GM18873 (cell line): Measurements from ENCODE around the gene SNTG2.
"Not testable (repeated sequence)": the region's sequence is repeated elsewhere in the genome, so short reads cannot be mapped to it uniquely, and the experiment has no call there.

Experiments
- ATAC-seq: cut with Tn5 transposase; IDR thresholded peaks from one replicate; pipeline ENCODE4 v1.9.1; 2021; ENCODE audit warnings: mild to moderate bottlenecking, moderate library complexity, moderate number of reproducible peaks; ENCODE audit not compliant: unreplicated experiment, low FRiP score

Gene SNTG2

DNA sequence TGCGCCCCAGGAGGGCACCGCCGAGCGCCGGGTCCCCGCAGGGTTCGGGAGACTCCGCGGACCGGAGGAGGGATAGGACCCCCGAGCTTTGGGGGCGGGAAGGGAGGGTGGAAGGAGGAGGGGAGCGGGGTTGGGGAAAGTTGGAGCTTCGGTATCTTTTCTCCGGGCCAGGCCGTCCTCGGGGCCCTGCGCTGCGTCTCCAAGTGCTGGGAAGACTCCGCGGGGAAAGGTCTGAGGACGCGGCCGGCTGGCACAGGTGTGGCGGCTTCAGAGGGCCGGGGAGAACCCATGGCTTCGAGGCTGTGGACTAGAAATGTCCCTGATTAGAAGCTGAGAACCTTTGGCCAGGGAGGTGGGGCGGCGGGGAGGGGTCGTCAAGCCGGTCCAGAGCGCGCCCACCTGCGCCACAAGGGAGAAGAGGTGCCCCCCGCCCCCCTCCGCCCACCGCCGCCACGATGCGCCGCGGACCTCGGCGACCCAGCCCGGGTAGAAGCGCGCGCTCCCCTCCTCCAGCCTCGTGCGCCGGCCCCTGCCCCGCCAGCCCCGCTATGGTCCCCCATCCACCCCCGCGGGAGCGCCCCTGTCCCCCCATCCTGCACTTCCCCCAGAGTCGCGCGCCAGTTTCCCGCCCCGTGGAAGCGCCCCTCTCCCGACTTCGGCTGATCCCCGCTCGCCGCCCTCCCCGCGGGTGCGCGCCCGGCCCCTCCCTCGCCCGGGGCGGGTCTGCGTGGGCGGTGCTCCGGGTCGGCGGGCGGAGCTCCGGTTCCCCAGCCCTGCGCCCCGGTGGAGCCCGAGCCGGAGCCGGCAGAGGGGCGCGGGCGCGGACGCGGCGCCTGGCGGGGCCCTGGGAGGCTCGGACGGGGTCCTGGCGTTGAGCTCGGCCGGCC, at the start of gene SNTG2:
Gene SNTG2, plus strand, starts transcription at position 770 of the 887 bp plus-strand sequence. CDS start 148 bp downstream, outside the sequence.
- no peak for ATAC-seq

DNA sequence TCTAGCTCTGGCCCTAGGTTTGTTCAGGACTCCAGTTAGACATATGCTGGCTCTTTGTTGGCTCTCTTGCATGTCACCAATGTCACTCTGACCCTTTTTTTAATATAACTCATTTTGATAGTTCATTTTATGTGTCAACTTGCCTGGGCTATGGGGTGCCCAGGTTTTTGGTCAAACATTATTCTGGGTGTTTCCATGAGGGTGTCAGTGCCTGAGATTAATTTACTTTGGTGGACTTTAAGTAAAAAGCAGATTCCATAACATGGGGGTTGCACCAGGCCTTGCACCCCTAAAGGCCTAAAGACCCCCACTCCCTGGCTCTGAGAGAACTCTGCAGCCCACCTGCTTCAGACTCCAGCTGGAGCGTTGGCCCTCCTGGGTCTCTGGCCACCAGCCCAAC, 48.1 kb upstream of the SNTG2 start:
- no peak for ATAC-seq

DNA sequence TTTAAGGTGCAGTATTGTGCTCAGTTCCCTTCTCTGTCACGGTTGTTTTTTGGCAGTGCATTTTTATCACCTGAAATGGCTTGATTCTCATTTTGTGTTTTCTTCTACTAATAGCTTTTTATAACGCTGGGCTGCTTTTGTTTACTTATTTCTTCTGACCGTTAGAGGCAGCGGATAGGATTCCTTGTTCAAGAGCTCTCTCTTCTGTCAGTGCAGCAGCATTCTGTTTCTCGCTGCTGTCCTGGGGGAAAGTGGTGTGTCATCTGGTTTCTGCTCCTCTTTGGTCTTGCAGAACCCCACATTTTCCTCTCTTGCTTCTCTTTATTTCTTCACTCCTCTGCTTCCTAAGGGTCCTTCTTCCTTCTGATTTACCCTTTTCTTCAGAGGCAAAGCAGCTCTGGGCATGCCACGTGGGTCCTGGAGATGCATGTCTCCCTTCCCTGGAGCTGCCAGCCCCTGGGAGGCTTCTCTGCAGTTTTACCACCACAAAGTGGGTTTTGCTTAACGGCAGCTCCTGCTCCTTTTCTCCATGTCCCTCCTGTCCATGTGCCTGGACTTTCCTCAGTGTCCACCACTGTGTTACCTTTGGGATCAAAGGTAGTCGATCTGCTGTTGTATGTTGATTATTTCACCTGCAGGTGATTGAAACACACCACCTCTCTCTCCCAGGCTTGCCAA, 47.3 kb upstream of the SNTG2 start:
- ATAC-seq: no peak

DNA sequence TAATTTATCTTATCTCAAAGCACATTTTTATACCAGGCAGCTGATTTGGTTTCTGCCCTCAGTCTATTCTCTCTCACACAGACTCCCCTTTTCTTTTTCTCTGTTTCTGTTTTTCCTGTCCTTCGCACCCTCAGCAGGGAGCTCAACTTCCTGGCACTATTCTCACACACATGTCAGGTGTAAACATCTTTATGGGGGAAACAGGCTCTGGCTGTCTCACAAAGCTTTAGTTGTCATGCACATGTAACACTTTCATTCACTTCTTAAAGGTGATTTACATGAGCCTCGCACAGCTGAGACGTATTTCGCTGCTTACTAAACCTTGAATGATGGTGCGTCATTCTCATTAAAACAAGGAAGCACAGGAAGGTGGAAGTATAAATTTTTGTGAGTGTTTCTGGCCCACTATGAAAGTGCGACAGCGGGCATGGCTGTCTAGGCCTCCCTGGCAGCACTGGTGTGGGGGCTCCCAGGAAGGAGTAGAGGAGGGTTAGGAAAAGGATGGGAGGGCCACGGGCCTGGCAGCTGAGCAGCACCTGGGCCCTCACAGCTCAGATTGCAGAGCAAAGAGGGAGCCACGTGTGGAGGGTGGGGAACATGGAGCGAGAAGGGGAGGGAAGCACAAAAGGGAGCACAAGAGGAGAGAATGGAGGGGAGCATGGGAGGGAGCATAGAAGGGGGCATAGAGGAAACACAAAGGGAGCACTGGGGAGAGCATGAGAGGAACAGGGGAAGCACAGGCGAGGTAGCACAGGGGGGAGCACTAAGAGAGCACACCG, 46.2 kb upstream of the SNTG2 start:
- no peak for ATAC-seq

DNA sequence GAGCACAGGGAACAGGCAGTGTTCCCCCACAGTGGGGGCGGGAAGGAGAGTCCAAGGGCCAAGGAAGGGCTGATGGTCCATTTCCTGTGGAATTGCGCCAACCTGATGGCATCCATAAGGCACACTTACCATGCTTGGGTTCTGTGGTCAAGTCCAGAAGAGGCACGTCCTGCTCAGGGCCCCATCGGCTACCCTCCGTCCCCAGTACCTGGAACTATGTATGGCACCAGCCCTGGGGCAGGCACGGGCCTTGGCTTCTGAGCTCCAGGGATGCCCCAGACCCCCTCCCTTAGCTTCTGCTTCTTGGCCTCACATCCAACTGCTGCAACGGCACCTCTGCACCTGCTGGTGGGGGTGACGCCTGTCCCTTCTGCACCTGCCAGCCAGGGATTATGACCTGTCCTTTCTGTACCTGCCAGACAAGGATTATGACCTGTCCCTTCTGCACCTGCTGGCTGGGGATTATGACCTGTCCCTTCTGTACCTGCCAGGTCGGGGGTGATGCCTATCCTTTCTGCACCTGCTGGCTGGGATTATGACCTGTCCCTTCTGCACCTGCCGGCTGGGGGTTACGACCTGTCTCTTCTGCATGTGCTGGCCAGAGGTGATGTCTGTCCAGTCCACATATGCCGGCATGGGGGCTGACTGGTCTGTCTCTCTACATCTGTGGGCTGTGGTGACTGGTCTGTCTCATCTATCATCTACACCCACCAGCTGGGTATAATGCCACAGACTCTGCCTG, 45.4 kb upstream of the SNTG2 start:
- ATAC-seq: no peak

DNA sequence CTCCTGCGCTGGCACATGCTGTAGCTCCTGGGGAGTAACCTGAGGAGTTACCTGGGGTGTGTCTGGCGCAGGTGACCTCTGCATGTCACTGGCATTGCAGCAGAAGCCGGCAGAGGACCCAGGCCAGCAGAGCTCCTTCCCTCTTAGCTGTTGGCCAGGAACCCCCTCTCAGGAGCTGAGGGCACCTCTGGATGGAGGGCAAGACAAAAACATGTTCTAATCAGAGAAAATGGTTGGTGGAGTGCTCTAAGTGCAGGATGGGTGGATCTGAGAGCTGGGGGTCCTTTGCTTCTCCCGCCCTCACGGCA, 44.9 kb upstream of the SNTG2 start:
- ATAC-seq: no peak

DNA sequence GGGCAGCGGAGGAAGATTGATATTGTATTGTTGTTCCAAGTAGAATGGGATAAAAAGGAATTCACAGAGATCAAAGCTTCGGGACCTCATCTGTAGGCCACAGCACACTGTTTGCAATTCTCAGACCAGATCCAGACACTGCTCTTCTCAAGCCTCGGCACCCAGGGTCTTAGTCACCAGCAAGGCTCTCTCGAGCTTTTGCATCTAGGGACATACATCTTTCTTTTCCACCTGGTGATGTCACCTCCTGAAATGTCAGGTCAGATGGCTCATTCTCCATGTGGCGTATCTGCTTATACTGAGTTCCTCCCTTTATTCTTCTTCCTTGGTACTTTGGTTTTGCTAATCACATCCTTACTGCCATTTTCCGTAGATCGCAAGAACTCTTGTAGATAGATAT, 42.9 kb upstream of the SNTG2 start:
- ATAC-seq: no peak

DNA sequence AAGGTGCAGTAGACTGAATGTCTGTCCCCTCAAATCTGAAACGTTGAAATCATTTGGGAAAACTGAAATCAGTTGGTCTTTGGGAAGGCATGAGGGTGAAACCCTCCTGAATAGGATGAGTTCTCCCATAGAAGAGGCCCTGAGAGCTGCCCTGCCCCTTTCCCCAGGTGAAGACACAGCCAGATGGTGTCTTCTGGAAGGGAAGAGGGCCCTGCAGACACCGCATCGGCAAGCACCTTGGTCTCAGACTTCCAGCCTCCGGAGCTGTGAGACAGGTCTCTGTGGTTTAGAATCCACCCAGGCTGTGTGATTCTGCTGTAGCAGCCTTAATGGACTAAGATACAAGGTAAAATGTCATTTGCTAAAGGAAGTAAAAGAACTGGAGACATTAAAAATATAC, 42.1 kb upstream of the SNTG2 start:
- ATAC-seq: no peak

DNA sequence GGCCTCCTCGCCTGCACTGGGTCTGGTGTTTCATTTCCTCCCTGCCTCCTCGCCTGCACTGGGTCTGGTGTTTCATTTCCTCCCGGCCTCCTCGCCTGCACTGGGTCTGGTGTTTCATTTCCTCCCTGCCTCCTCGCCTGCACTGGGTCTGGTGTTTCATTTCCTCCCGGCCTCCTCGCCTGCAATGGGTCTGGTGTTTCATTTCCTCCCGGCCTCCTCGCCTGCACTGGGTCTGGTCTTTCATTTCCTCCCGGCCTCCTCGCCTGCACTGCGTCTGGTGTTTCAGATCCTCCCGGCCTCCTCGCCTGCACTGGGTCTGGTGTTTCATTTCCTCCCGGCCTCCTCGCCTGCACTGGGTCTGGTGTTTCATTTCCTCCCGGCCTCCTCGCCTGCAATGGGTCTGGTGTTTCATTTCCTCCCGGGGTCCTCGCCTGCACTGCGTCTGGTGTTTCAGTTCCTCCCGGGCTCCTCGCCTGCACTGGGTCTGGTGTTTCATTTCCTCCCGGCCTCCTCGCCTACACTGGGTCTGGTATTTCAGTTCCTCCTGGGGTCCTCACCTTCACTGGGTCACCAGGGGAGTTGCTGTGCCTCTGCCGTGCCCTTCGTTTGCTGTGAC, 40.8 kb upstream of the SNTG2 start:
- not testable (repeated sequence) for ATAC-seq

DNA sequence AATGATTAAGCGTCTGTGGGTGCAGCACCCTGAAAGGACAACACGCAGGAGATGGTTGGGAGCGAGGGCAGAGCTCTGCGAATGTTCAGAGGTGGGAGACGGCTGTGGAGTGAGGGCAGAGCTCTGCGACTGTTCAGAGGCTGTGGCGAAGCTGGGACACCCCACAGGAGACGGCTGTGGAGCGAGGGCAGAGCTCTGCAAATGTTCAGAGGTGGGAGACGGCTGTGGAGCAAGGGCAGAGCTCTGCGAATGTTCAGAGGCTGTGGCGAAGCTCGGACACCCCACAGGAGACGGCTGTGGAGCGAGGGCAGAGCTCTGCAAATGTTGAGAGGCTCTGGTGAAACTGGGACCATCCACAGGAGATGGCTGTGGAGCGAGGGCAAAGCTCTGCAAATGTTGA, 40.0 kb upstream of the SNTG2 start:
- no peak for ATAC-seq

DNA sequence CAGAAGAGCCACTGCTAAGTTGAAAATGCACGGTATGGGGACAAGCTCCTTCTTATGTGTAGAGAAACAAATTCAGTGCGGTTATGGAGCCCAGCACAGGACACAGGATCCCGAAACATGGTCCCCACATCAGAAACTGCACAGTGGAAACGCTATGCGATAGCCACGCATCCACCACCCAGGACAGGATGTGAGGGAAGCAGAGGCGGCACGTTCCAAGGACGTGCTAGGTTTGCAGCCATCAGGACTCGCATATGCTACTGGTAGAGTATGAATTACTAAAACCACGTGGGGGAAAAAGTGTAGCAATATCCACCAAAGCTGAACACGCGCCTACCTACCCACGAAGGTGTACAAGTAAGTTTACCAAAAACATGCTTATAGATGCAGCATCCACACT, 34.7 kb upstream of the SNTG2 start:
- no peak for ATAC-seq

DNA sequence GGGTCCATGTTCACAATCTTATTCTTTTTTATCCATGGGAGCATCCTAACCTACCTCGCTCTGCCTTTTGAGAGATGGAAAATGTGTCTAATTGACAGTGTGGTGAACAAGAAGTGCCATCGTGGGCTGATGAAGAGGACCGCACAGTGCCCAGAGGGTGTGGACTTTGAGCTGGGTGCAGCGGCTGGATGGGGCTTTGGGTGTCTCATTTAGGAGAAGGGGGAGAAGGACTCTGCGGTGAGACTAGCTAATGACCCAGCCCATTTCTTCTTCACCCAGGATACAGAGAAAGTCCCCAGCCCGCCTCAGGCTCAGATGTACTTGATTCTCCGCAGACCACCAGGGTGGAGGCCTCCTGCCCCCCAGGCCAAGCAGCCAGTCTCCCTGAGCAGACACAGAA, 33.7 kb upstream of the SNTG2 start:
- no peak for ATAC-seq

DNA sequence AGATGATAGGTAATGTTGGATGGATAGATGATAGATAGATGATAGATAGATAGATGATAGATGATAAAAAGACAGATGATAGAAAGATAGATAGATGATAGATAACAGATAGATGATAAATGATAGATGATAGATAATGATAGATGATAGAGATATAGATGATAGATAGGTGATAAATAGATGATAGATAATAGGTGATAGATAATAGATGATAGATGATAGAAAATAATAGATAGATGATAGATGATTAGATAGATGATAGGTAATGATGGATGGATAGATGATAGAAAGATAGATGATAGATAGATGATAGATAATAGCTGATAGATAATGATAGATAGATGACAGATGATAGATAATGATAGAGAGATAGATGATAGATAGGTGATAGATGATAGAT, 31.0 kb upstream of the SNTG2 start:
- no peak for ATAC-seq

DNA sequence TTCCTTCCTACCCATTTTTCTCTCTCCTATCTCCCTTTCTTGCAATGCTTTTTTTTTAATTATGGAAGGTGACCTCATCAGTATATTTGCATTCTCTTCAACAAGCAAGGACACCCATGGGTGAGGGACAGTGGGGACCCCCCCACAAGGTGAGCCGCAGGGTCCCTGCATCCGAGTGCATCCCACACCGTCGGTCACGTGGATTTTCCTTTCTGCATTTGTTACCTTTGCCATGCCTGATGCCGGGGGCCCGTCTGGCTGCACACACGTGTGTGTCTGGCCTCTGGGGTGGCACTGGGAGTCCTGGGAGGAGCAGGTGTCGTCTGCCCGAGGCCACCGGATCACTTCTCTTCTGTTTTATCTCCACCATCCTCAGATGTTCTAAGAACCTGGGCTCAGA, 30.1 kb upstream of the SNTG2 start:
- no peak for ATAC-seq

DNA sequence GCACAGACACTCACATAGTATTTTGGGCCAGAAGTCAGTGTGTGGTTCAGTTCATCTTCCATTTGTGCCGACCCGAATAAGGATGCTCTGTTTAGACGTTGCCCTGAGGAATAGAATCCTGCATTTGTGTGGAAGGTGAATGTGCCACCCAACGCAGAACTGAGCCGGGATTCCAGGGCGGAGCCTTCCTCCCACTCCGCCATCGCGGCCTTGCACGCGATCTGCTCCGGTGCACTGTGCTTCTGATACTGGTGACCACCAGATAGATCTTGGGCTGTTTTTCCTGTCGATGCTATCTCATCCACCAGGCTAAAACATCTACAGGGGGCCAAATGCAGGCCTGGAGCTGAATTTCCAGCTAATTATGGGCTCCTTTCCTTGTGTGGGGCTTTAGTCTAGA, 29.6 kb upstream of the SNTG2 start:
- ATAC-seq: no peak

DNA sequence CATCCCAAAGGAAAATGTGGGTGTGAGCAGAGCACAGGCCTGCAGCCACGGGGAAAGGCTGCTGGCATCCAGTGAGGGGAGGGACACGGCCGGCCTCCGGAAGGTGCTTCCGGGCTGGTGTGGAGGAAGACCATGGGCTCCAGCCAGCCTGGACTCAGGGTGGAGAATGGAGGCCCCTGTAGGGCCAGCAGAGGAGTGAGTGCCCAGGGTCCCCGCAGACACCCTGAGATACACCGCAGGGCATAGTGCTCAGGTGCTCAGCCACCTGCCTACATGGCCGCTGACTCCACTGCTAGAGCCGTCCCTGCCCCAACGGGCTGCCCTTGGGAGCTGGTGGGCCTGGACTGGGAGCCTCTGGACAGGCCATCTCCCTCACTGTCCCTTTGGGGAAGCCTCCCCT, 28.5 kb upstream of the SNTG2 start:
- ATAC-seq: no peak

DNA sequence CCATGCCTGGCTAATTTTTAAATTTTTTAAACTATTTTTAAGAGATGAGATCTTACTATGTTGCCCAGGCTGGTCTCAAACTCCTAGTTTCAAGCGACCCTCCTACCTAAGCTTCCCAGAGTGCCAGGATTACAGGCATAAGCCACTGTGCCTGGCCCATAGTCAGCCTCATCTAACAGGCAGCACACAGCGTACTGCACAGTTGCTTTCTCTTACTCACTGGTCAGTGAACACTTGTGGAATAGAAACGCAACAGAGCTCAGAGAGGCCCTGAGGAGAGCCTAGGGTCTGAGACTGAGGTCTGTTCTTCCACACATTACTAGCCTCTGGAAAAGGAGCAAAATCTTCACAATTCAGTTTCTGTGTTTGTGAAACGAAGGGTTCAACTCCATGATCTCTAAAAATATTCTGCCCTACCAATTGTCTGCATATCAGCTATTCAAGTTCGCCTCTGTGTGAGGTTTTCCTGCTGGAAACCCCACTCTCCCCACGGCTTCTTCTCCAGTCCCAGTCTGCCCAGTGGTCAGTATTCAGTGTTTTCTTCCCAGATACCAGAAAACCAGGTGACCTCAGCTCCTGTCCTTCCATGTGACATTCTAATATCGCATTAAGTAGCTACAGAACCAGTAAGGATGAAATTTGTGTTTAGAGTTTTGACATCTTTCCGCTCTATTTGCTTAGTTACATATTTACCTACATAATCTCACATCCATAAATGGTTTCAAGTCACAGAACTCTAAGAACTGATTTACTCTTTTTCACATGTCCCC, 26.6 kb upstream of the SNTG2 start:
- ATAC-seq: no peak

DNA sequence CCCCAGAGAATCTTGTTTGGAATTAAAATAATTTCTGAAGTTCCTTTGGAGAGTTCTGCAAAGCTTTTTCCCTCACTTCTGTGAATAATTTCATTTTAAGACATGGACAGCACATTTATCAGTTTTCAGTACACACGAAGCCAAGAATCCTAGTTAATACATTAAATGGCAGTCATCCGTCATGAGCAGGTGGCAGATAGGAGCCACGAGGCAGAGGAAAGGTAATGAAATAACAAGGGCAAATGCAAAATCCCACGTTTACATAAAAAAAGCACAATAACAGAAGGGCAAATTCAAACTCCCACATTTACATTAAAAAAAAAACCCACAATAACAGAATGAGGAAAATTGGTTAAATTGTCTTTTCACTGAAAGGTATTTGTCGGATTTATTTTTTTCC, 25.9 kb upstream of the SNTG2 start:
- ATAC-seq: no peak

DNA sequence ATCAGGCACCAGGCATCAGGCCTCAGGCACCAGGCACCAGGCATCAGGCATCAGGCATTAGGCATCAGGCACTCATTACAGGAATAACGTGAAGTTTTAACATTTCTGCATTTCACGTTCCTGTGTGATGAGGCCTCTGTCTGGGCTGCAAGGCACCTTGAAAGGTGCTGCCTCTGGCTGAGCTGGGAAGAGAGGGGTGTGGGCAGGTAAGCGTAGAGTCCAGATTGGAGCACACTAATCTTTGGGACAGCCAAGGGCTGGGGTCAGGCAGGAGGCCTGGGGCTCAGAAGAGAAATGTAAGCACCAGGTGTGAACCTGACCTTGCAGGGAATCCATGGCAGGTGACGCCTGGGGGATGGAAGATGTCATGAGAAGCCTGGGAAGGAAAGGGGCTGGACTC, 25.3 kb upstream of the SNTG2 start:
- no peak for ATAC-seq

DNA sequence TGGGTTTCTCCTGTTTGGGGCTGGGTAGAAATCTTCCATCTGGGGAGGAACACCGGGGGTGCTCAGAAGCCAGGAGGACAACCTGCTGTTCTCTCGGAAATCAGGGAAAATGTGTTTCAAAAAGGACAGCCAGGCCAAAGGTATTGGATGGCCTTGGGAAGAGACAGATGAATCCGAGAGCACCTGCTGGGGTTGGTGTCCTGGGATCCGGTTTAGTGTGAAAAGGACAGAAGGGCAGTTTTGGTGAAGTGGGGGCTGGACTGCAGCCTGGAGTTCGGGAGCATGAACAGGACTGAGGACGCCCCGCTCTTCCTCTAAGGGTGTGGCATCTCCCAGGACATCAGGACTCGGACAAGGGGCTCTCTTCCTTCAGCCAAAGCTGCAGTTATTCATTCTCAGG, 24.9 kb upstream of the SNTG2 start:
- ATAC-seq: no peak
